MV-4-11 (cell line): ENCODE data around the gene IL18BP.
A peak's percentile ranks its signal among the peaks of the same experiment; 100 is the strongest.

ENCODE experiments used
- DNase-seq: peaks from one replicate; lab custom pipeline; 2025; lab: John Stamatoyannopoulos, UW

Gene IL18BP

DNA sequence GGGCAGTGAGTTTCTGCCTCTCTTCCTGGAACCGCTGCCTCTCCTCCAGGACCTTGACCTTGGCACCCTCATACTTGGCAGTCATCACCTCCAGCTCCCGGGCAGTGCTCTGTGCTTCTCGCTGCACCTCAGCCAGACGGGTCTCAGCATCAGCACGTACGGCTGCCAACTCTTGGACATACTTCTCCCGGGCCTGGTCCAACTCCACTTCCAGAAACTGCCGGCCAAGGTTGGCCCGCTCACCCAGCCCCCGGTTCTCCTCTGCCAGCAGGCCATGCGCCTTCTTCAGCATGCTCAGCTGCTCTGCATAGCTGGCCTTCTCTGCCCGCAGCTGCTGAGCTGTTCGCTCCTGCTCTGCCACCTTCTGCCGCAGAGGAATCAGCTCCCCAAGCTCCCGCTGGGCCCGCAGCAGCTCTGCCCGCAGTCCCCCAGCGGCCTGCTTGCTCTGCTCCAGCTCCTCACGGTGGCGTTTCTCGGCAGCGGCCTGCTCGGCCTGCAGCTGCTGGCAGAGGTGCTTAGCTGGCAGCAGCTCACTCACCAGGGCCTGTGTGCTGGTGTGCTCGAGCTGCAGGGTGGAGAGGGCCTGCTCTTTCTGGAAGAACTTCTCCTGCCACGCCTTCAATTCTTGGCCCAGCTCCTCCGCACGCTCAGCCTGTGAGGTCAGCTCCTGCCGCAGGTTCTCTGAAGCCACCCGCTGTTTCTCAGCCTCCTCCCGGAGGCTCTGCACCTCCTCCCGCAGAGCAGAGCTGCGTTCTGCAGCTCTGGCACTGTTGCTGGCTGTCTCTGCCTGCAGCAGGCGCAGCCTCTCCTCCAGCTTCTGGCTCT is 14.4 kb downstream of the IL18BP start:
- DNase-seq: no peak

GRCh38 chr11:72013765-72014711 is 15.3 kb downstream of the IL18BP start:
- DNase-seq: peak; percentile 4

DNA sequence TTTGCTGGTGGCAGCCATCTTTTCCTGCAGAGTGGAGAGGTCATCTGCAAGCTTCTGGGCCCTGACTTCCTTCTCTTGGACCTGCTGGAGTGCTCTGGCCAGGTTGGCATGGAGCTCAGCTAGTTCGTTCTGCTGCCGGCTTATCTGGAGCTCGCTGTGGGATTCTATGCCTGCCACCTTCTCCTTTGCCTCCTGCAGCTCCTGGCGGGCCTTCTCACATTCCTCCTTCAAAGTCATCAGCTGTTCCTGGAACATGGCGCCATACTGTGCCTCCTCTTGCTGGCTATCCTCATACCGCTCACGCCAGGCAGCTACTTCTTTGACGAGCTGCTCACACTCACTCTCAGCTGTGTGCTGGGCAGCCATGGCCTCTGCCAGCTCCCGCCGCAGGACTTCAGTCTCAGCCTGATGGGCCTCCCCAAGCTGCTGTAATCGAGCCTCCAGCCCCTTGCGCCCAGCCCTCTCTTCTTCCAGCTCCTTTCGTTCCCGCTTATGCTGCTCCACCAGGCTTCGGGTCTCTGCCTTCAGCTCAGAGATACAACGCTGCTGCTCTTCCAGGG is 16.1 kb downstream of the IL18BP start:
- no peak for DNase-seq

- peak; percentile 5 for DNase-seq
These were observed 16.9 kb downstream of the IL18BP start for GRCh38 chr11:72015511-72016061.

DNA sequence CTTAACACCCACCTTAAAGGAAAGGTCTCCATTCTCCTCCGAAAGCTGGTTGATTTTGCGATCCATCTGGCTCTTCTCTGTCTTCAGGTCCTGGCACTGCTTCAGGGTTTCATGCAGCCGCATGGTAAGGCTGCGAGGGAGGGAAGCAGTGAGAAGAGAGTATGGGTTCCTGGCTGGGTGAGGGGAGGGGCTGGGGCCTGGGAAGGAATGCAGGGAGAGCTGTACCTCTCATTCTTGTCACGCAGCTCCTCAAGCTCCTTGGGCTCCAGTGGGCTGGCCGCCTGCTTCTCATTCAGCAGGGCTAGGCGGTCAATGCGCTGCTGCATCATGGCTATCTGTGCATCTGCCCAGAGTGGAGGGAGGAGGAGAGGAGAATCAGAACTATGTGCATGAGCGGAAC is 19.5 kb downstream of the IL18BP start:
- no peak for DNase-seq

GRCh38 chr11:72023335-72023734 is 24.6 kb downstream of the IL18BP start:
- no peak for DNase-seq

- DNase-seq: no peak
These were observed 25.5 kb downstream of the IL18BP start for GRCh38 chr11:72024069-72024754.

GRCh38 chr11:72026090-72026489 is 27.4 kb downstream of the IL18BP start:
- DNase-seq: no peak

- no peak for DNase-seq
These were observed 31.9 kb downstream of the IL18BP start for GRCh38 chr11:72030472-72031045.

GRCh38 chr11:72036687-72037086 is 38.0 kb downstream of the IL18BP start:
- DNase-seq: no peak

GRCh38 chr11:72037554-72038311 is 39.0 kb downstream of the IL18BP start:
- no peak for DNase-seq

GRCh38 chr11:72038491-72038890 is 39.8 kb downstream of the IL18BP start:
- no peak for DNase-seq

GRCh38 chr11:72039031-72039855 is 40.5 kb downstream of the IL18BP start:
- no peak for DNase-seq

GRCh38 chr11:72039856-72040401 is 41.2 kb downstream of the IL18BP start:
- no peak for DNase-seq

DNA sequence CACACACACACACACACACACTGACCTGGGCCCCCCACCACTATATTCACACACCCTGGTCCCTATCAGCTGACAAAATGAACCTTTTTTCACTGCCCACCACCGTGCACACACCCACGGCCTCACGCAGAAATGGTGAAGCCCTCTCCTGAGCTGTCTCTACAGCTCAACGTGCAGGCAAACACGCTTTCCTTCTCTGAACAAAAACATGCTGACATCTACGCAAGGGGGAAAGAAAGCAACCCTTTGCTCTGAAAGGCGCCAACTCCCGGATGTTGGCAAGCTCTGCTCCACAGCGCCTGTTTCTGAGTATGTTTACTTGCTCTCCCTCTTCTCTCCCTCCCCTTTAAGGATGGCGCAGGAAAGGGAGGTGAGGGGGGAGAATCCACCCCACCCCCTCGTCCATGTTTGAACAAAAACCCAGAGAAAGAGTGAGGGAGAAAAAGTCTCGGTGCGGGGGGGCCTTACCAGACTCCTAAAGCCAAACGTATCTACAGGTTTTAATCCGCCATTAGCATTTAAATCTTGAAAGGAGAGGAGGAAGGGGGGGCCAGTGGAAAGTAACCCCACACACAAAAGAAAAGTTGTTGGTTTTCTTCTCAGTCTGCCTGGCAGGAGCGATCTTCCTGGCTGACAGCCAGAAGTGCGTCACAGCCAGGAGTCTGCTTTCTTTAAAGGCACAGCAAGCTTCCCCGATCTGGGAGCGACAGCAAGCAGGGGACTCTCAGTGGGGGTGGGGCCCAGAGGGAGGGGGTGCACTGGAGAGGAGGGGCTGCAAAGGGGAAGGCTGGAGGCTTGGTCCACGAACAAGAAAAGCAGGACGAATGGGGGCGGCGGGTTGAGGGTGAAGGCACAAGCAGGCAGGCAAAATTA is 42.0 kb downstream of the IL18BP start:
- peak; percentile 60 for DNase-seq

DNA sequence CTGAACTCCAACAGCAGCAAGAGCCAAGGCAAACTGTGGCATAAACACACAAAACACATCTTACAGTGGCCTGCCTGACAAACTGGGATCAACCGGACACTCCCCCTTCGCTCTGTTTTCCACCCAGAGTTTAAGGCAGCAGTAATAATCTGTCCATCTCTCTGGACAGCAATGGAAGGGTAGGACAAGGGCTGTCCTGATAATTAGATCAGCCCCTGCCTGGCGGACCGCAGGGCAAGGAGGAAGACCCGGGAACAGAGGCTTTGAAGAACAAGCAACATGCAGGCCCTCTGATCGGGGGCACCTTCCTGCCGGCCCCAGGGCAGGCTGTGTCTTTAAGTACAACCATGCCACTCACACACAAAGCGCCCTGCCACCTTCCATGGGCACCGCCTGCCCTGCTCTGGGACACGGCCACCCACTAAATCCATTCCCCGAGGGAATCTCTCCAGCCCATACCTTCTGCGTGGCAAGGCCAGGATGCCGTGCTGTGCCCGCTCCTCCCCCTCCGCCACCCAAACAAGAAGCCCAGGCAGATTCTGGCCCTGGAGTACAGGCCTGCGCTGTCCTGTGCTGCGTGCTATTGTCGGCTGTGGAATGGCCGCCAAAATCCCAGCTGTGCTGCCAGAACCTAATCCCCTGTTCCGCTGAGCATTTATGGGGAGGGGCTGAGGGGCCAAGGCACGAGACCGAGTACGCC is 42.8 kb downstream of the IL18BP start:
- peak; percentile 38 for DNase-seq

GRCh38 chr11:72042064-72042745 is 43.5 kb downstream of the IL18BP start:
- no peak for DNase-seq
